HG03354 (cell line): ENCODE data around the gene ELAVL2.

ENCODE experiments used
- ATAC-seq: cut with Tn5 transposase; IDR thresholded peaks from one replicate; pipeline ENCODE4 v1.9.1; 2021; ENCODE audit warnings: mild to moderate bottlenecking; ENCODE audit not compliant: unreplicated experiment, poor library complexity, severe bottlenecking

The ELAVL2 gene

DNA sequence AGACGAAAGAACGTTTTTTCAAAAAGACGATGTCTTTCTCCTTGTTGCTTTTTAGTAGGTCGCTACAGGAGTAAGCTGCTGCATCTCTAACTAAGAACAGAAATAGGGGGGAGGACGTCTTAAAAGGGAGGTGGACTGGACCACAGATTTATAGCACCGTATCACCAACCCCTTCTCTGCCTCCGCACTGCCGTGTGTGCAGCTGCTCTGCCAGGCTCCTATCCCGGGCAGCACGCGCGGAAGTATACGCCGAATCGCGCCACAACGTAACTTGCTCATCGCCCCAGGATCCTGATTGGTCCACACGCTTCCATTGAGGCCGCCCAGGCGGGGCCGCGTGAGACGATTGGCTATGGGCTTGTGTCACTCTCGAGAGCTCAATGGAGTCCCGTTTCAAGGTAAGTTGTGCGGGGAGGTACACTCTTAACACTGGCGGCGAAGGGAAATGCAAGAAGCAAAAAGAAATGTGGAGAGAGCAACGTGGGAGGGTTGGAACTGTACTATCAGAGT lies at the start of gene ELAVL2:
ELAVL2 (minus strand) TSS at position 121 of the 510 bp plus-strand sequence. CDS start 64,006 bp downstream, outside the sequence.
- ATAC-seq = no peak

DNA sequence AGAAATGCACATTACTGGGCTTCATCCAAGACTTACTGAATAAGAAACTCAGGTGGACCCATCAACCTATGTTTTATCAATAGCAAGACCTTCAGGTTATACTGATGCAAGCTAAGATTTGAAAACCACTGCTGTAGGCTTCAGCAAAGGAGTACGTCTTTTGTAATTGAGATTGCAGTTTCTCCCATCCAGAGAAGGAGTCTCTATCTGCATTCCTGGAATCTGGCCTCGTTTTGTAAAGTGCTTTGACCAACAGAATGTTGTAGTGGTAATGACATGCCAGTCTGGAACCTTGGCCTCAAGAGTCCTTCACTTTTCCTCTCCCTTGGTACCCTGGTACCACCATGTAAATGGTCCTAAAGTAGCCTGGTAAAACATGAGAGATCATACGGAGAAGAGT lies 32.2 kb upstream of the ELAVL2 start:
- no peak for ATAC-seq

DNA sequence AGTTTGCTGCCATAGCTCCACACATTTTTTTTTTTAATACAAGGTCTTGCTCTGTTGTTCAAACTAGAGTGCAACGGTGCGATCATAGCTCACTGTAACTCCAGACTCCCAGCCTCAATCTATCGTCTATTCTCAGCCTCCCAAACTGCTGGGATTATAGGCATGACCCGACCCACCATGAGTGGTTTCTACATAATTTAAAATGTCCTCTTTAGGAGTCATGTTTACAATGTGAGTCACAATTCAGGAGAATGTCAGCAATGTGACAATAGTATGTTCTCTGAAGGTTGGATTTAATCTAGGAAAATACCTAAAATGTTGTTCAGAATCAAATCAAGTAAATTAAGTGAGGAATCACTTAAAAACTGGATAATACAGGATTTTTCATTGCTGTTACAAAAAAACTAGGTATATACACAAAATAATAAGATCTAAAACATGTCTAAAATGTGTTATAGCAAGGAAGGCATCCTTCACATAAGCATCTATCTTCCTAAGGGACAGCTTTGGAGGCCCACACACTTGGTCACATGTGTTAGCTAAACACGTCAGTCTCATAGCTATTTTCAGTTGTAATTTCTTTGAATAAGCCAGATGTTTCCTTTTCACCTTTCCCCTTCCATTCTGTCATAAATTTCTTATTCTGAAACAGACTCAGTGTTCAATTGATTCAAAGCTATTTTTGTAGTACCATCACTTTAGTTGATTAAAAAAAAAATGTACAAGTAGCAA lies 30.0 kb upstream of the ELAVL2 start:
- ATAC-seq = no peak

DNA sequence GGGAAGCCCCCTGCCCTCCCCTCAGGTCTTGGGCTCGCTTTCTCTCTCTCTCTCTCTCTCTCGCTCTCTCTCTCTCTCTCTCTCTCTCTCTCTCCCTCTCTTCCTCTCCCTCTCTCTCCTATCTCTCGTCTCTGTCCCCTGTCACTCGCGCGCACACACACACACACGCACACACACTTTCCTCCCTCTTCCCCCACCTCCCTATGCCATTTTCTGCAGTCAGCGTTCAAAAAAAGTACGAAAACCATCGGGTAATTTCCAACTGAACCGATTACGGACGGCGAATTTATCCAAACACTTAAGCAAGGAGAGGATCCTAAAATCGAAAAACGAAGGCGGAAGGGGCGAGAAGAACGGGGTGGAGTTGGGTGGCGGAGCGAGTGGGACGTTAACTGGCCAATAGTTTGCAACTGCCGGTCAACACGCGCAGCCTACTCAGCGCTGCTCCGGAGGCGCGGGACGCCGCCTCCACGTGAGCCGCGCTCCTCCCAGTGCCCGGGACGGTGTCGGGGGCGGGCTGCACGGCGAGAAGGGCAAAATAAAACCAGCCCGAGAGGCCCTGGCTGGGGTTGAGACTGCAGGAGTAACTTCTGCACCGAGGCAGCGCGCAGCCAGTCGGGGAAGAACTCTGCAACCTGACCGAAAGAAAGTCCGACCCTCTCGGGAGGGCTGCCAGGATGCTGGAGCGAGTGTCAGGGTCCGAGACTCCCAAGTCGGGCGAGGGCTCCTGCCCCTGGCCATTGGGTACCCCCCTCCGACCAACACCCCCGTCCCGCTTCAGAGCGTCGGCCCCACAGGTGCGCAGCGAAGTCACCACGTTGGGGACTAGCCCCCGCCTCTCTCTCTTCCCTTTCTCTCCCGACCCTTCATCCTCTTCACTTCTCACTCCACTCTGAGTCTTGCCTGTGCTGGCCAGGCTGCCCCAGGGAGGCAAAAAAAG lies 24.9 kb upstream of the ELAVL2 start:
- ATAC-seq = no peak

GRCh38 chr9:23850242-23850689 lies 24.2 kb upstream of the ELAVL2 start:
- no peak for ATAC-seq

- ATAC-seq = no peak
Measured at GRCh38 chr9:23849379-23850035, 23.5 kb upstream of the ELAVL2 start.

- no peak for ATAC-seq
Measured at GRCh38 chr9:23842565-23843129, 16.6 kb upstream of the ELAVL2 start.

DNA sequence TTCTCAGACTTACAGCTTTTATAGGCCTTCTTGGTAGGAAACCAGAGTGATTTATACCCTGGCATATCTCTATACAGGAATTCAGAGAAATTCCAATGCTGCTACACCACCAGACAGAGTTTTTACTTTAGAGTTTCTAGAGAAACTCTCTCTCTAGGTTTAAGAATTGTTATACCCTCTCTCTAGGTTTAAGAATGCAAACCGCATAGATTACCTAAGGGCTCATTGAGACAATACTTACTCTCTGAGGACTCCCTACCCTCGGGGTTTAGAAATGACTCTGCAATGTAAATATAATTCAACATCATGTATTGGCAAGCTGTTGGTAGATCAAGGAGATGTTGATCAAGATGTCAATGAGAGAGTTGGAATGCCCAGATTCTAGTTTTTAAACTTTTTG lies 15.3 kb upstream of the ELAVL2 start:
- no peak for ATAC-seq

- ATAC-seq = no peak
Measured at GRCh38 chr9:23837038-23837437, 11.0 kb upstream of the ELAVL2 start.

DNA sequence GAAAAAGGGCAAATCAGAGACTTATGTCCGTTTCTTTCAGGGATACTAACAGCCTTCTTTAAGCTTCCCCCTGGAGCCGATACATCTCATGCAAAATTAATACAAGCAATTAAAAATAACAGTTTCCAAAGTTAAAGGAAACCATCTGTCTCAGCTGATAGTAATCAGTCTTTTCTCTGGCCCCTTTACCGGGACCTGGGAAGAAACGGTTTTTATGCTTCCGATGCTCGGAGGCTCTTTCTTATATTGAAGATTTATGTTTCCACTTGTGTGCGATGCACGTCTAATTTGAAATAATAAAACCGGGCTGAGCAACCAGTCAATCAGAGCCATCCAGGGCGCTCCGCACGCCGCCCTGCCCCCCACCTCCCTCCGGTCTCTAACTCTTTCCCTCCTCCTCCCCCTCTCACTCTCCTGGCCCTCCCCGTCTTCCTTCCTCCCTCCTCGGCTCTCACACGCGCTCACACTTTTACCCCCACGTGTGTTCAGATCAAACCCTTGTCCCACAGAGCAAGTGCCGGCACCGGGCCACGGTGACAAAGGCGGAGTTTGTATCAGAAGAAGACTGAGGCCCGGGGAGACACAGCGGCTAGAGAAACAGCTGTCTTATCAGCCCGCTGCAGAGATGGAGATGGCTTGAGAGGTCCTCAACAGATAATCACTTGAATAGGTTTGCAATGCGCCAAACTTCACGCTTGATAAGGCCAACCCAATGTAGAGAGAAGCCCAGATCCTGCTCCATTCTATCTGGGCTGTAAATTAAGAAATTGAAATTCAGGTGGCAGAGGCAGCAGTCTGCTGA lies 5.1 kb upstream of the ELAVL2 start:
- ATAC-seq = no peak

- ATAC-seq = no peak
Measured at GRCh38 chr9:23830476-23830805, 4.4 kb upstream of the ELAVL2 start.

GRCh38 chr9:23829580-23830475 lies 3.8 kb upstream of the ELAVL2 start:
- no peak for ATAC-seq

- no peak for ATAC-seq
Measured at GRCh38 chr9:23825700-23826099, 340 bp downstream of the ELAVL2 start.

DNA sequence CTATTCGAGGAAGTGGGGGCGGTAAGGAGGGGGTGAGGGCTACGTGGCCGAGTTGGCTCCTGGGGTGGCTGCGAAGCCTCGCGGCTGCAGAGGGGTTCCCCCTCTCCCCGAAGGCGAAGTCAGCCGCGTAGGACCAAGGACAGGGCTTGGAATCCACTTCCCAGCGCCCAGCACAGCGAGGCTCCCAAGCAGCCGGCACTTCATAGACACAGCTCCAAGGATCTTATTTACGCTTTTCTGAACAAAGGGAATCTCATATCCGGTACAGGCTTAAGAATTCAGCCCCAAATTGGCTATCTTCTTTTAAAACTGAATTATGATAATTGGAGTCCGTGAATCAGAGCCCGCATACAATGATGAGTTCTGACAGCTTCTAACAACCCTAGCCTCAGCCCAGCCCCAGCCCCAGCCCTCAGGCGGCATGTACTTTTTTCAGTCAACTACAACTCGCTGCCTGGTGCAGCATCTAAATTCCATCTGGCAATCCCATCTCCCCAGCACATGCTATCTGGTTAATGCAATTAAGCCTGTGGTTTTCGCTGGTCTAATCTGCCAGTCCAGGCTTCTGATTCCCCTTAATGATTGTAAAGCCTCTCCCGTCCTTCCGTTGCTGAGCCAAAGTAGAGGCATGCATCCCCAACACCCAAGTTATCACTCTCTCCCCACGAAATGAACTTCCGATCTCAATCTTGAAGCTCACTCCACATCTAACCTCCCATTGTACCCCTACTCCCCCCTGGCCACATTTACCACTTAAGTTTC lies 1.0 kb downstream of the ELAVL2 start:
- ATAC-seq = no peak

GRCh38 chr9:23823986-23824829 lies 1.8 kb downstream of the ELAVL2 start:
- ATAC-seq = no peak

DNA sequence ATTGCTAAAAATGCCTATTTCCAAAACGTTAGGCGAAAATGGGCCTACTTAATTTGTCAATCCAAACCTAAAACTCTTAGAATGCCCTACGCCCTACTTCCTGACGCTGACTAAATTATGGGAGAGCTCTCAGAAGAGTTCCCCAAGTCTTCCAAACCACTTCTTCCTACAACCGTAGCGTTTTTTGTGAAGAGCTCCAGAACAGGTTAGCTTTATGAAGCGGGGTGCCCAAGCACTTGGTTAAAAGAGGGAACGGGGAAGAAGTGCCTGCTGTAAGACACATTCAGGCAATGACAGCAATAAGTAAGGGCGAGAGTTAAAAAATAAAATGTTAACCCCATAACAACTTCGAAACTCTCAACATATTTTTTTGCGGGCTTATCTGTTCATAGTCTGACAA lies 2.8 kb downstream of the ELAVL2 start:
- ATAC-seq = no peak
